Effector memory CD4-positive, alpha-beta T cell (primary cell): ENCODE results near the gene GGACT.
"Not testable (repeated sequence)": the region's sequence is repeated elsewhere in the genome, so short reads cannot be mapped to it uniquely, and the experiment has no call there.

Experiments
- DNase-seq, 3 donors: peaks; one replicate each; pipeline ENCODE4 v3.0.0-alpha.2; 2020
- H3K27ac ChIP-seq: 2 replicates; pipeline ENCODE4 v1.7.0; 2013; ENCODE audit warnings: mild to moderate bottlenecking, low read length, moderate library complexity; ENCODE audit not compliant: insufficient read depth, poor library complexity, severe bottlenecking
- H3K27me3 ChIP-seq: replicated peaks from 2 replicates; pipeline ENCODE4 v1.7.0; 2013; ENCODE audit warnings: mild to moderate bottlenecking, low read length; ENCODE audit not compliant: insufficient read depth, control insufficient read depth, poor library complexity, severe bottlenecking
- H3K36me3 ChIP-seq: 2 replicates; pipeline ENCODE4 v1.7.0; 2013; ENCODE audit warnings: mild to moderate bottlenecking, low read length, moderate library complexity; ENCODE audit not compliant: control insufficient read depth, insufficient read depth
- H3K4me1 ChIP-seq: 2 replicates; pipeline ENCODE4 v1.7.0; 2013; ENCODE audit warnings: low read length, mild to moderate bottlenecking; ENCODE audit not compliant: control insufficient read depth, insufficient read depth, poor library complexity, severe bottlenecking
- H3K4me3 ChIP-seq: 2 replicates; pipeline ENCODE4 v1.7.0; 2013; ENCODE audit warnings: low read length, low read depth, mild to moderate bottlenecking; ENCODE audit not compliant: insufficient read depth, poor library complexity, severe bottlenecking
- H3K9me3 ChIP-seq: 2 replicates; pipeline ENCODE4 v1.7.0; 2013; ENCODE audit warnings: mild to moderate bottlenecking, low read length, moderate library complexity; ENCODE audit not compliant: control insufficient read depth

GGACT gene

GRCh38 chr13:100620792-100621191, 32.2 kb upstream of the GGACT start:
- H3K4me1 ChIP-seq: no peaks in the 10 kb centered on the region
- H3K27me3 ChIP-seq: no peaks in the 10 kb centered on the region
- peaks cover 18% of the 10 kb centered on the region for H3K36me3 ChIP-seq
- no peak for DNase-seq
- H3K27ac ChIP-seq: no peak overlapping the region
- H3K9me3 ChIP-seq: no peaks in the 10 kb centered on the region
- H3K4me3 ChIP-seq: no peak overlapping the region

- Histone ChIP-seq H3K9me3 (no peaks in the 10 kb centered on the region), H3K36me3 (peaks cover 9% of the 10 kb centered on the region), H3K4me3 (no peak overlapping the region), H3K27me3 (no peaks in the 10 kb centered on the region), H3K27ac (no peak overlapping the region), H3K4me1 (no peaks in the 10 kb centered on the region)
- no peak for DNase-seq
Measured at GRCh38 chr13:100619940-100620339, 31.4 kb upstream of the GGACT start.

DNA sequence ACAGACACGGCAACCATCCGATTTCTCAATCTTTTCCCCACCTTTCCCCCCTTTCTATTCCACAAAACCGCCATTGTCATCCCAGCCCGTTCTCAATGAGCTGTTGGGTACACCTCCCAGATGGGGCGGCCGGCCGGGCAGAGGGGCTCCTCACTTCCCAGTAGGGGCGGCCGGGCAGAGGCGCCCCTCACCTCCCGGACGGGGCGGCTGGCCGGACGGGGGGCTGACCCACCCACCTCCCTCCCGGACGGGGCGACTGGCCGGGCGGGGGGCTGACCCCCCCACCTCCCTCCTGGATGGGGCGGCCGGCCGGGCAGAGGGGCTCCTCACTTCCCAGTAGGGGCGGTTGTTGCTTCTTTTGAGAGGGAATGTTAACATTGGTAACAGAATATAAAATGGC, 30.3 kb upstream of the GGACT start:
- H3K27me3 ChIP-seq, H3K4me3 ChIP-seq, H3K36me3 ChIP-seq, H3K4me1 ChIP-seq, DNase-seq, H3K27ac ChIP-seq, H3K9me3 ChIP-seq: not testable (repeated sequence)

DNA sequence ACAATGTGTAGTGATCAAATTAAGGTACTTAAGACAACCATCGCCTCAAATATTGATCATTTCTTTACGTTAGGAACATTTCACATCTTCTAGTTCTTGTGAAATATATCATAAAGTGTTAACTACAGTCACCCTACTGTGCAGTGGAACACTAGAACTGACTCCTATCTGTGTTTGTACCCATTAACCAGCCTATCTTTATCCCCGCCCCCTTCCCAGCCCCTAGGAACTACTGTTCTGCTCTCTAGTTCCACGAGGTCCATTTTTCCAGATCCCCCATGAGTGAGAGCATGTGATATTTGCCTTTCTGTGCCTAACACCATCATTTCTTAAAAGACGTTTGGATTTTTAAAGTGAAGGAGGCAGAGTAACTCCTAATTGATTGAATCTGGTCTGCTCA, 24.4 kb upstream of the GGACT start:
- DNase-seq: no peak
- Histone ChIP-seq H3K27ac (no peak overlapping the region), H3K27me3 (no peaks in the 10 kb centered on the region)

GRCh38 chr13:100611678-100612492, 23.3 kb upstream of the GGACT start:
- Histone ChIP-seq H3K27me3 (no peaks in the 10 kb centered on the region), H3K9me3 (no peaks in the 10 kb centered on the region), H3K27ac (no peak overlapping the region), H3K36me3 (peaks cover 13% of the 10 kb centered on the region), H3K4me1 (no peaks in the 10 kb centered on the region), H3K4me3 (no peak overlapping the region)
- no peak for DNase-seq

More for the DNA sequence above, 24.4 kb upstream of the GGACT start:
- H3K9me3 ChIP-seq: no peaks in the 10 kb centered on the region
- H3K4me1 ChIP-seq: no peaks in the 10 kb centered on the region
- no peak overlapping the region for H3K4me3 ChIP-seq
- peaks cover 10% of the 10 kb centered on the region for H3K36me3 ChIP-seq

GRCh38 chr13:100610391-100611347, 22.1 kb upstream of the GGACT start:
- no peak overlapping the region for H3K27ac ChIP-seq
- H3K27me3 ChIP-seq: no peaks in the 10 kb centered on the region
- no peaks in the 10 kb centered on the region for H3K9me3 ChIP-seq
- DNase-seq: no peak
- no peaks in the 10 kb centered on the region for H3K4me1 ChIP-seq
- H3K4me3 ChIP-seq: no peak overlapping the region
- peaks cover 13% of the 10 kb centered on the region for H3K36me3 ChIP-seq

- DNase-seq: no peak
- H3K4me1 ChIP-seq: no peaks in the 10 kb centered on the region
- H3K9me3 ChIP-seq: no peaks in the 10 kb centered on the region
- no peaks in the 10 kb centered on the region for H3K27me3 ChIP-seq
- H3K4me3 ChIP-seq: no peak overlapping the region
- H3K27ac ChIP-seq: no peak overlapping the region
- peaks cover 13% of the 10 kb centered on the region for H3K36me3 ChIP-seq
Measured at GRCh38 chr13:100608906-100609305, 20.3 kb upstream of the GGACT start.

DNA sequence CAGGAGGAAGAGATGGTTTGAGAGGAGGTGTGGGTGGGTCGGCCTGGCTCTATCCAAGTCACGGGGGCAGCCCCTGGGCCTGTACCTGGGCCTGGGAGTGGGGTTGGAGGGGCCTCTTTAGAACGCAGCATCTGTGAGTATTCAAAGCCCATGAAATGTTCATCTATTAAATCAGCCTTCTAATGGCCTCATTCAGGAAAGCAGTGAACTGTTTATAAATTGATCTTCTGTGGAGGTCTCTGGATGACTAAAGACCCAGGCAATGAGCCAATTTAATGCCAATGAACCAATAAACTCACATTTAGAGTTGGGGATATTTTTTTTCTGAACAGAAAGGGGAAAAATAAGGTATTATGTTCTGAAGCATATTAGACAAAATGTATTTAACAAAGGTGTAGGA, 19.9 kb upstream of the GGACT start:
- no peaks in the 10 kb centered on the region for H3K4me1 ChIP-seq
- no peak for DNase-seq
- H3K4me3 ChIP-seq: no peak overlapping the region
- no peaks in the 10 kb centered on the region for H3K27me3 ChIP-seq
- no peaks in the 10 kb centered on the region for H3K9me3 ChIP-seq
- H3K27ac ChIP-seq: no peak overlapping the region
- peaks cover 13% of the 10 kb centered on the region for H3K36me3 ChIP-seq

GRCh38 chr13:100604918-100605710, 16.5 kb upstream of the GGACT start:
- Histone ChIP-seq H3K9me3 (no peaks in the 10 kb centered on the region), H3K27ac (no peak overlapping the region), H3K27me3 (no peaks in the 10 kb centered on the region), H3K4me1 (no peaks in the 10 kb centered on the region), H3K4me3 (no peak overlapping the region), H3K36me3 (peaks cover 3% of the 10 kb centered on the region)
- no peak for DNase-seq
